Fibroblast of lung (primary cell): ENCODE results near the gene C12orf50. TPM values are rescaled to one million over a fixed set of nuclear protein-coding genes. Genes with fewer than 3 reads are reported as not detected.

ENCODE experiments used
- DNase-seq, 2 donors: peaks; one replicate each; pipeline versions ENCODE4 v3.0.0 to v3.0.0-alpha.2; 2010; ENCODE audit warnings: low read depth in 2 of 2
- H2AFZ ChIP-seq: 2 replicates; pipeline ENCODE4 v1.5.1; 2012; ENCODE audit warnings: low read length, control low read depth, inconsistent platforms
- H3K27ac ChIP-seq: 2 replicates; pipeline ENCODE4 v1.5.1; 2011; ENCODE audit warnings: low read length, control low read depth; ENCODE audit not compliant: insufficient read depth
- H3K27me3 ChIP-seq: 2 replicates; pipeline ENCODE4 v1.5.1; 2011; ENCODE audit warnings: mild to moderate bottlenecking, low read length; ENCODE audit not compliant: control insufficient read depth, insufficient read depth
- H3K36me3 ChIP-seq: 2 replicates; pipeline ENCODE4 v1.5.1; 2011; ENCODE audit warnings: low read length; ENCODE audit not compliant: control insufficient read depth, insufficient read depth
- H3K4me1 ChIP-seq: 2 replicates; pipeline ENCODE4 v1.5.1; 2011; ENCODE audit warnings: low read length; ENCODE audit not compliant: control insufficient read depth, insufficient read depth; ENCODE audit errors: extremely low read depth
- H3K4me2 ChIP-seq: 2 replicates; pipeline ENCODE4 v1.5.1; 2011; ENCODE audit warnings: low read length, control low read depth; ENCODE audit not compliant: insufficient read depth; ENCODE audit errors: extremely low read depth
- H3K4me3 ChIP-seq, 4 experiments: fragments of 200-600 bp in 1 of 4; sonication (generic) in 1 of 4; replicated peaks in 1 of 4; 2 replicates each; pipeline ENCODE4 v1.5.1; 2011 to 2016; ENCODE audit warnings: low read length in 4 of 4, low read depth in 3 of 4, mild to moderate bottlenecking in 3 of 4, control low read depth in 2 of 4, inconsistent platforms in 1 of 4, mixed read lengths in 1 of 4; ENCODE audit not compliant: insufficient read depth in 1 of 4; ENCODE audit errors: control extremely low read depth in 1 of 4
- H3K79me2 ChIP-seq: 2 replicates; pipeline ENCODE4 v1.5.1; 2012; ENCODE audit warnings: mild to moderate bottlenecking, low read length, inconsistent platforms; ENCODE audit not compliant: control insufficient read depth, insufficient read depth
- H3K9ac ChIP-seq: 2 replicates; pipeline ENCODE4 v1.5.1; 2011; ENCODE audit warnings: mild to moderate bottlenecking, low read length, control low read depth; ENCODE audit not compliant: insufficient read depth
- H3K9me3 ChIP-seq: 2 replicates; pipeline ENCODE4 v1.5.1; 2012; ENCODE audit warnings: low read depth, low read length; ENCODE audit not compliant: control insufficient read depth, insufficient read depth
- H4K20me1 ChIP-seq: 2 replicates; pipeline ENCODE4 v1.5.1; 2011; ENCODE audit warnings: low read length; ENCODE audit not compliant: control insufficient read depth, insufficient read depth; ENCODE audit errors: extremely low read depth
- EZH2 ChIP-seq: IDR thresholded peaks from 2 replicates; pipeline ENCODE4 v1.5.1; 2012; ENCODE audit warnings: low read length, control low read depth, mild to moderate bottlenecking; ENCODE audit errors: missing control alignments
- polyA plus RNA-seq, 2 donors: library from polyadenylated mRNA; depleted of rRNA in 1 of 2; stranded (reverse) in 1 of 2; unstranded in 1 of 2; fragments of >200 nt; gene quantifications; 2 replicates each; pipeline ENCODE4 v1.2.1, GENCODE V29; 2011 to 2012; ENCODE audit warnings: missing spikeins in 1 of 2
- total RNA-seq: library from RNA; depleted of rRNA; stranded (reverse); fragments of >200 nt; gene quantifications from 2 replicates; pipeline ENCODE4 v1.2.1, GENCODE V29; 2014
- TF ChIP-seq, protein P1 (sequence below), 2 donors: IDR thresholded peaks in 1 of 2; conservative IDR thresholded peaks in 1 of 2; 1 replicate in 1 of 2; 2 replicates in 1 of 2; pipeline ENCODE4 v1.5.1; 2011 to 2012; ENCODE audit warnings: low read length in 2 of 2, control low read depth in 1 of 2, inconsistent platforms in 1 of 2, low read depth in 1 of 2, mild to moderate bottlenecking in 1 of 2

C12orf50 gene
- total and polyA plus RNA-seq, 2 donors (not counting 1 experiment from before 2014, with no cell fraction given), result not detected

DNA sequence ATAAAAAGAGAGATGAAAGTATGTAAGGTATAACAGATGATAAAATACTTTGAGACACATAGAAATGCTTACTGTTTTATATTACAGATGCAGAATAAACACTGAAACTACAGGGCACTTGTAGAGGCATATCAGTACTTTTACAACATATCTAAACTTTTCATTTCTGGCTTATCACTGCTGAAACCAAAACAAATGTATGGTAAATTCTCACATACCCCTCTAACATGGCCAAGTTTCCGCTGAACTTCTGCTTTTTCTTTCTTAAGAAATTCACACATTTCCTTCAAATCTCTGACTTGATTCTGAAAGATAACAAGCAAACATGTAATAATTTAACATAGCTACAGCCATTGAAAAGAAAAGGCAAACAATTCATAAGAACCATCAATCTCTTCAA lies 33.3 kb upstream of the C12orf50 start:
- Histone ChIP-seq H3K9ac (no peak overlapping the region), H2AFZ (no peak overlapping the region), H3K79me2 (no peaks in the 10 kb centered on the region), H3K4me3 (no peak overlapping the region), H3K36me3 (no peaks in the 10 kb centered on the region), H3K27ac (no peak overlapping the region), H3K4me2 (no peak overlapping the region), H3K9me3 (no peaks in the 10 kb centered on the region), H4K20me1 (no peaks in the 10 kb centered on the region), H3K27me3 (no peaks in the 10 kb centered on the region), H3K4me1 (no peaks in the 10 kb centered on the region)
- TF ChIP-seq, protein P1, sequence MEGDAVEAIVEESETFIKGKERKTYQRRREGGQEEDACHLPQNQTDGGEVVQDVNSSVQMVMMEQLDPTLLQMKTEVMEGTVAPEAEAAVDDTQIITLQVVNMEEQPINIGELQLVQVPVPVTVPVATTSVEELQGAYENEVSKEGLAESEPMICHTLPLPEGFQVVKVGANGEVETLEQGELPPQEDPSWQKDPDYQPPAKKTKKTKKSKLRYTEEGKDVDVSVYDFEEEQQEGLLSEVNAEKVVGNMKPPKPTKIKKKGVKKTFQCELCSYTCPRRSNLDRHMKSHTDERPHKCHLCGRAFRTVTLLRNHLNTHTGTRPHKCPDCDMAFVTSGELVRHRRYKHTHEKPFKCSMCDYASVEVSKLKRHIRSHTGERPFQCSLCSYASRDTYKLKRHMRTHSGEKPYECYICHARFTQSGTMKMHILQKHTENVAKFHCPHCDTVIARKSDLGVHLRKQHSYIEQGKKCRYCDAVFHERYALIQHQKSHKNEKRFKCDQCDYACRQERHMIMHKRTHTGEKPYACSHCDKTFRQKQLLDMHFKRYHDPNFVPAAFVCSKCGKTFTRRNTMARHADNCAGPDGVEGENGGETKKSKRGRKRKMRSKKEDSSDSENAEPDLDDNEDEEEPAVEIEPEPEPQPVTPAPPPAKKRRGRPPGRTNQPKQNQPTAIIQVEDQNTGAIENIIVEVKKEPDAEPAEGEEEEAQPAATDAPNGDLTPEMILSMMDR (conservative IDR thresholded peaks at IDR 0.05 in 1 of 2, IDR thresholded peaks at IDR 0.05 in 1 of 2; ENCODE audit: low read depth in 1 of 2, low read length in 2 of 2), result no peak
- TF ChIP-seq EZH2, result no peak
- no peak for DNase-seq

- Histone ChIP-seq H3K9ac (no peak overlapping the region), H3K4me3 (no peak overlapping the region), H3K79me2 (no peaks in the 10 kb centered on the region), H3K27ac (no peak overlapping the region), H4K20me1 (no peaks in the 10 kb centered on the region), H2AFZ (no peak overlapping the region), H3K36me3 (no peaks in the 10 kb centered on the region), H3K9me3 (no peaks in the 10 kb centered on the region), H3K4me2 (no peak overlapping the region), H3K4me1 (no peaks in the 10 kb centered on the region), H3K27me3 (no peaks in the 10 kb centered on the region)
- no peak for DNase-seq
- TF ChIP-seq EZH2, result no peak
- TF ChIP-seq, protein P1 (conservative IDR thresholded peaks at IDR 0.05 in 1 of 2, IDR thresholded peaks at IDR 0.05 in 1 of 2; ENCODE audit: low read depth in 1 of 2, low read length in 2 of 2), result no peak
Observed at GRCh38 chr12:88058719-88059077, 29.5 kb upstream of the C12orf50 start.

DNA sequence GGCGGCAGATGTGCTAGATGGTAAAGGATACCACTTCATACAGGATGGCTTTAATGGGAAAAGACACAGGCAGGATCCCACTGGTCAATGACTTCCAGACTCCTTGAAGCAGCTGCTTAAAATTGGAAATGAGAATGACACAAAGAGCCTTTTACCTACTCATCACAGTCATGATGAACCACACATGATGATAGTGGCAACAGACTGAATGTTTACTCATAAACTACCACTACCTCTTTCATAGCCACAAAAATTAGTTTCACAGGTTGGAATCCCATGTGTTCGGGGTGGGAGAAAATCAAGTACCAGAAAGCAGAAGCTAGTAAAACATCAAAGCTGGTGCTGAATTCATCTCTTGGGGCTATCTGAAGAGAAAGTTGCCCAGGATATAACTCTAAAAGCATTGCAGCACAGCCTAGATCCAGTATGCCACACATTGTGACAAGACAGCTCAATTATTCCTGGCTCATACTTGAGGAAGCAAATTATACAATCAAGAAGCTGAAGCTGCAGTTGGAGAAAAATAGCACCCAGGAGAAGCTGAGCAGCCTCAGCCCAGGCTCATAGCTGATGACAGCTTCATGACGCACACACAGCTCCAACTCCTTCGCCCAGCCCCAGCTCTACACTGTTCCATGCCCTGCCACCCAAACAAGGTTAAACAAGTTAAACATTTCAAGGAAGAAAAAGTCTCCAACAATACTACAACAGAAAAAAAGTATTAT lies 29.0 kb upstream of the C12orf50 start:
- DNase-seq, result no peak
- no peak overlapping the region for H3K9ac ChIP-seq
- TF ChIP-seq, protein P1 (conservative IDR thresholded peaks at IDR 0.05 in 1 of 2, IDR thresholded peaks at IDR 0.05 in 1 of 2; ENCODE audit: low read depth in 1 of 2, low read length in 2 of 2), result no peak
- TF ChIP-seq EZH2, result no peak
- no peak overlapping the region for H2AFZ ChIP-seq
- no peak overlapping the region for H3K4me3 ChIP-seq
- H3K27ac ChIP-seq, result no peak overlapping the region
- H3K4me1 ChIP-seq, result no peaks in the 10 kb centered on the region
- no peaks in the 10 kb centered on the region for H3K9me3 ChIP-seq
- no peaks in the 10 kb centered on the region for H3K36me3 ChIP-seq
- H3K27me3 ChIP-seq, result no peaks in the 10 kb centered on the region
- H4K20me1 ChIP-seq, result no peaks in the 10 kb centered on the region
- H3K4me2 ChIP-seq, result no peak overlapping the region
- no peaks in the 10 kb centered on the region for H3K79me2 ChIP-seq
